Ovary (tissue), 9 donors: ENCODE results near the gene ZNF680. TPM values are rescaled to one million over a fixed set of nuclear protein-coding genes. Genes with fewer than 3 reads are reported as not detected.

Experiments
- DNase-seq, 5 donors: peaks; one replicate each; pipeline ENCODE4 v3.0.0-alpha.2; 2019 to 2020
- H3K27ac ChIP-seq, 2 donors: fragments of 200-600 bp; one replicate each; pipeline versions ENCODE4 v1.5.1 to v1.8.0; 2019 to 2022
- H3K27me3 ChIP-seq: fragments of 200-600 bp; one replicate; pipeline ENCODE4 v1.8.0; 2022
- H3K36me3 ChIP-seq: fragments of 200-600 bp; sonication (generic); one replicate; pipeline ENCODE4 v1.5.1; 2019
- H3K4me1 ChIP-seq: one replicate; pipeline ENCODE4 v1.8.1; 2013; ENCODE audit warnings: mild to moderate bottlenecking, moderate library complexity; ENCODE audit not compliant: insufficient read depth
- H3K4me3 ChIP-seq: fragments of 200-600 bp; sonication (generic); one replicate; pipeline ENCODE4 v1.5.1; 2017
- H3K9me3 ChIP-seq, 2 donors: fragments of 200-600 bp in 1 of 2; sonication (generic) in 1 of 2; one replicate each; pipeline versions ENCODE4 v1.5.1 to v1.8.1; 2013 to 2019; ENCODE audit warnings: mild to moderate bottlenecking in 1 of 2, moderate library complexity in 1 of 2
- CTCF ChIP-seq, 3 donors: fragments of 450-650 bp in 2 of 3; fragments of 200-600 bp in 1 of 3; IDR thresholded peaks; one replicate each; pipeline versions ENCODE4 v1.5.1 to v1.8.0; 2016 to 2022; ENCODE audit warnings: antibody characterized with exemption in 3 of 3, mild to moderate bottlenecking in 1 of 3
- EP300 ChIP-seq: sonication (generic); formaldehyde crosslinking; IDR thresholded peaks from one replicate; pipeline ENCODE4 v1.6.1; 2017; ENCODE audit warnings: antibody characterized with exemption
- POLR2A ChIP-seq: fragments of 450-650 bp; IDR thresholded peaks from one replicate; pipeline ENCODE4 v1.6.1; 2017; ENCODE audit warnings: antibody characterized with exemption, mild to moderate bottlenecking, moderate library complexity
- WGBS, 3 donors: extraction: QIAGEN DNeasy Blood & Tissue Kit in 1 of 3; methylation state at CpG; one replicate each; pipeline versions ENCODE4 v1.1.5 to v1.1.7; 2013 to 2017; 5-methylcytosine and 5-hydroxymethylcytosine counted together
- intact Hi-C, 4 donors: fragments of 100-400 bp; cut with DNase I; formaldehyde crosslinking; loops; one replicate each; pipeline versions ENCODE4 v1.11.0 to v1.15.1; 2022 to 2023
- polyA plus RNA-seq, 2 donors: library from polyadenylated mRNA; stranded (reverse); fragments of 200-250 nt in 1 of 2; fragments of 350-450 nt in 1 of 2; fragmentation: Illumina TruSeq in 1 of 2; extraction: RNeasy Lipid Tissue Mini Kit (QIAGEN cat#74804) in 1 of 2; gene quantifications; one replicate each; pipeline ENCODE4 v1.2.3, GENCODE V29; 2013 to 2014
- total RNA-seq, 7 donors: library from RNA; depleted of rRNA in 2 of 7; stranded (reverse); fragments of >200 nt in 2 of 7; fragmentation: NEBNext Ultra II Directional in 3 of 7; extraction: Animal tissue kit (Norgen Biotek cat#: 25700) in 3 of 7; gene quantifications; one replicate each; pipeline versions ENCODE4 v1.1.0 to v1.2.4, GENCODE V29; 2016 to 2023
- donor health status: DM: no; HTN: no; CAD: no; lungs with moderate emphysema.
- donor health status: DM: no; HTN: no; CAD: no.
- donor health status: Bipolar disorder and iron deficiency.
- donor health status: DM: yes; HTN: yes; CAD: no.
- donor health status: DM: no; HTN: no; CAD: no.
- donor health status: DM: yes; HTN: yes; CAD: no.

ZNF680 gene
- total and polyA plus RNA-seq, 9 donors = 10.0 to 34.1 (median 22.3) TPM

- H3K4me1 ChIP-seq = no peaks in the 10 kb centered on the region
- TF ChIP-seq POLR2A (no peak), EP300 (no peak), CTCF (IDR thresholded peaks at IDR 0.05) (no peak)
- H3K9me3 ChIP-seq = no peaks in the 10 kb centered on the region
- H3K27me3 ChIP-seq = no peaks in the 10 kb centered on the region
- no peak for DNase-seq
- no peak overlapping the region for H3K4me3 ChIP-seq
- intact Hi-C loops = no loop called here
- H3K36me3 ChIP-seq = no peaks in the 10 kb centered on the region
- H3K27ac ChIP-seq = no peak overlapping the region
These were observed 47.5 kb downstream of the ZNF680 start for GRCh38 chr7:64515330-64515729.

GRCh38 chr7:64509583-64509982 lies 53.3 kb downstream of the ZNF680 start:
- Histone ChIP-seq H3K27me3 (no peaks in the 10 kb centered on the region), H3K9me3 (peaks cover 0 to 5% of the 10 kb centered on the region in 2 donors), H3K27ac (no peak overlapping the region), H3K4me1 (no peaks in the 10 kb centered on the region), H3K4me3 (no peak overlapping the region), H3K36me3 (no peaks in the 10 kb centered on the region)
- WGBS, 3 donors = 95 to 99% (median 98%) methylated on average over 2 of the region's 2 CpGs
- intact Hi-C loops = no loop called here
- no peak for DNase-seq
- no peak for TF ChIP-seq EP300
- TF ChIP-seq CTCF (IDR thresholded peaks at IDR 0.05) = no peak
- no peak for TF ChIP-seq POLR2A

GRCh38 chr7:64504581-64505120 lies 58.2 kb downstream of the ZNF680 start:
- 72 to 77% (median 74%) methylated on average over 3 of the region's 3 CpGs for WGBS, 3 donors
- TF ChIP-seq CTCF (IDR thresholded peaks at IDR 0.05) (no peak), EP300 (no peak), POLR2A (no peak)
- H3K9me3 ChIP-seq = peaks cover 0 to 3% of the 10 kb centered on the region in 2 donors
- H3K36me3 ChIP-seq = no peaks in the 10 kb centered on the region
- no peaks in the 10 kb centered on the region for H3K27me3 ChIP-seq
- H3K27ac ChIP-seq = no peak overlapping the region
- H3K4me3 ChIP-seq = no peak overlapping the region
- DNase-seq = no peak
- no peaks in the 10 kb centered on the region for H3K4me1 ChIP-seq
- intact Hi-C loops = no loop called here

- H3K4me3 ChIP-seq = no peak overlapping the region
- no peaks in the 10 kb centered on the region for H3K27me3 ChIP-seq
- H3K9me3 ChIP-seq = no peaks in the 10 kb centered on the region
- TF ChIP-seq EP300 (no peak), CTCF (IDR thresholded peaks at IDR 0.05) (no peak), POLR2A (no peak)
- DNase-seq = no peak
- H3K27ac ChIP-seq = no peak overlapping the region
- peaks cover 2% of the 10 kb centered on the region for H3K4me1 ChIP-seq
- no peaks in the 10 kb centered on the region for H3K36me3 ChIP-seq
- intact Hi-C loops = no loop called here
- WGBS, 3 donors = 69 to 82% (median 74%) methylated on average over 1 of the region's 1 CpG
These were observed 64.6 kb downstream of the ZNF680 start for GRCh38 chr7:64498270-64498669.
